BE2C (cell line): Measurements from ENCODE around the gene TMEM128.

Experiments
- DNase-seq: peaks from one replicate; pipeline ENCODE4 v3.0.0-alpha.2; 2020
- H3K27me3 ChIP-seq: fragments of 250-450 bp; sonication (Bioruptor Pico); 2 replicates; pipeline ENCODE4 v1.5.1; 2020; ENCODE audit warnings: mild to moderate bottlenecking
- H3K36me3 ChIP-seq: fragments of 250-450 bp; sonication (Bioruptor Pico); 2 replicates; pipeline ENCODE4 v1.5.1; 2020; ENCODE audit warnings: mild to moderate bottlenecking
- H3K4me1 ChIP-seq: fragments of 250-450 bp; sonication (Bioruptor Pico); 2 replicates; pipeline ENCODE4 v1.5.1; 2020
- H3K4me3 ChIP-seq: 2 replicates; pipeline ENCODE4 v1.5.1; 2011; ENCODE audit warnings: low read depth, low read length
- H3K9me3 ChIP-seq: fragments of 250-450 bp; sonication (Bioruptor Pico); 2 replicates; pipeline ENCODE4 v1.5.1; 2020
- TF ChIP-seq, protein P1 (sequence below): IDR thresholded peaks from 2 replicates; pipeline ENCODE4 v1.5.1; 2012; ENCODE audit warnings: mild to moderate bottlenecking, low read depth, low read length

TMEM128 gene

GRCh38 chr4:4289055-4289454, 41.0 kb upstream of the TMEM128 start:
- peaks cover 18% of the 10 kb centered on the region for H3K36me3 ChIP-seq
- peak overlapping the region; percentile 98 for H3K4me3 ChIP-seq
- TF ChIP-seq, protein P1, sequence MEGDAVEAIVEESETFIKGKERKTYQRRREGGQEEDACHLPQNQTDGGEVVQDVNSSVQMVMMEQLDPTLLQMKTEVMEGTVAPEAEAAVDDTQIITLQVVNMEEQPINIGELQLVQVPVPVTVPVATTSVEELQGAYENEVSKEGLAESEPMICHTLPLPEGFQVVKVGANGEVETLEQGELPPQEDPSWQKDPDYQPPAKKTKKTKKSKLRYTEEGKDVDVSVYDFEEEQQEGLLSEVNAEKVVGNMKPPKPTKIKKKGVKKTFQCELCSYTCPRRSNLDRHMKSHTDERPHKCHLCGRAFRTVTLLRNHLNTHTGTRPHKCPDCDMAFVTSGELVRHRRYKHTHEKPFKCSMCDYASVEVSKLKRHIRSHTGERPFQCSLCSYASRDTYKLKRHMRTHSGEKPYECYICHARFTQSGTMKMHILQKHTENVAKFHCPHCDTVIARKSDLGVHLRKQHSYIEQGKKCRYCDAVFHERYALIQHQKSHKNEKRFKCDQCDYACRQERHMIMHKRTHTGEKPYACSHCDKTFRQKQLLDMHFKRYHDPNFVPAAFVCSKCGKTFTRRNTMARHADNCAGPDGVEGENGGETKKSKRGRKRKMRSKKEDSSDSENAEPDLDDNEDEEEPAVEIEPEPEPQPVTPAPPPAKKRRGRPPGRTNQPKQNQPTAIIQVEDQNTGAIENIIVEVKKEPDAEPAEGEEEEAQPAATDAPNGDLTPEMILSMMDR = no peak
- no peaks in the 10 kb centered on the region for H3K9me3 ChIP-seq
- H3K4me1 ChIP-seq = 0 out of 2 replicates have a peak, but pooled peaks cover 2% of the 10 kb centered on the region
- no peak for DNase-seq
- no peaks in the 10 kb centered on the region for H3K27me3 ChIP-seq

GRCh38 chr4:4288098-4288497, 40.1 kb upstream of the TMEM128 start:
- Histone ChIP-seq H3K36me3 (peaks cover 27% of the 10 kb centered on the region), H3K27me3 (no peaks in the 10 kb centered on the region), H3K4me1 (0 out of 2 replicates have a peak, but pooled peaks cover 2% of the 10 kb centered on the region), H3K9me3 (no peaks in the 10 kb centered on the region), H3K4me3 (no peak overlapping the region)
- TF ChIP-seq, protein P1 = no peak
- DNase-seq = no peak

GRCh38 chr4:4284827-4285618, 37.0 kb upstream of the TMEM128 start:
- Histone ChIP-seq H3K27me3 (no peaks in the 10 kb centered on the region), H3K9me3 (no peaks in the 10 kb centered on the region), H3K36me3 (peaks cover 55% of the 10 kb centered on the region), H3K4me1 (0 out of 2 replicates have a peak, but pooled peaks cover 2% of the 10 kb centered on the region), H3K4me3 (no peak overlapping the region)
- TF ChIP-seq, protein P1 = no peak
- DNase-seq = no peak

DNA sequence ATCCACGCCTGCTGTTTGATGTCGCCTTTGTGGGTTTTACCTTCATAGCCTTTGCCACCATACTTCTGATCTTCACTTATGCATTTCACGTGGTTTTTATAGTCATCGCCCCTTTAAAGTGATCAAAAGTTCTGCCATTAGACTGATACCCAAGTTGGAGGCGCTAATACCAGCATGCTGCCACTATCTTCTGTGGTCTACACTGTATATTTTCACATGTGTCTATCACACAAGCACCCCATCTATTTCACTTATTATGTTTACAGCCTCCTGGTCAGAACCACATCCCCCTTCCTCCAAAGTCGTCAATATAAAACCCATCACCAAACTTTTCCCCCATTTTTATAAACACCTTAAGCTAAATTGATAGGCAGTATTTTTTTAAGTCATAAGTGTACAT, 33.8 kb upstream of the TMEM128 start:
- H3K9me3 ChIP-seq = no peaks in the 10 kb centered on the region
- TF ChIP-seq, protein P1 = no peak
- no peak for DNase-seq
- peaks cover 83% of the 10 kb centered on the region for H3K36me3 ChIP-seq
- H3K4me3 ChIP-seq = no peak overlapping the region
- no peaks in the 10 kb centered on the region for H3K4me1 ChIP-seq
- no peaks in the 10 kb centered on the region for H3K27me3 ChIP-seq

GRCh38 chr4:4277531-4277930, 29.5 kb upstream of the TMEM128 start:
- H3K4me3 ChIP-seq = no peak overlapping the region
- H3K27me3 ChIP-seq = no peaks in the 10 kb centered on the region
- no peak for DNase-seq
- peaks cover 86% of the 10 kb centered on the region for H3K36me3 ChIP-seq
- H3K4me1 ChIP-seq = no peaks in the 10 kb centered on the region
- H3K9me3 ChIP-seq = no peaks in the 10 kb centered on the region
- TF ChIP-seq, protein P1 = no peak

- no peaks in the 10 kb centered on the region for H3K9me3 ChIP-seq
- H3K27me3 ChIP-seq = no peaks in the 10 kb centered on the region
- no peak for DNase-seq
- TF ChIP-seq, protein P1 = no peak
- H3K36me3 ChIP-seq = peaks cover 72% of the 10 kb centered on the region
- H3K4me3 ChIP-seq = no peak overlapping the region
- H3K4me1 ChIP-seq = no peaks in the 10 kb centered on the region
Measured at GRCh38 chr4:4274226-4274625, 26.2 kb upstream of the TMEM128 start.
